HepG2 (cell line): ENCODE measurements around the gene BEST2. TPM values are rescaled to one million over a fixed set of nuclear protein-coding genes. Genes with fewer than 3 reads are reported as not detected.

ENCODE experiments used
- BRCA1 ChIP-seq: sonication (generic); formaldehyde crosslinking; IDR thresholded peaks from 2 replicates; pipeline ENCODE4 v1.4.0; 2020; ENCODE audit warnings: missing genetic modification reagents
- CC2D1A ChIP-seq: sonication (generic); formaldehyde crosslinking; IDR thresholded peaks from 2 replicates; pipeline ENCODE4 v1.8.1; 2023; ENCODE audit warnings: mild to moderate bottlenecking, missing genetic modification reagents
- DMAP1 ChIP-seq: IDR thresholded peaks from 2 replicates; pipeline ENCODE4 v1.6.1; 2016
- EED ChIP-seq: sonication (generic); formaldehyde crosslinking; IDR thresholded peaks from 2 replicates; pipeline ENCODE4 v1.5.0; 2020; ENCODE audit warnings: mild to moderate bottlenecking, missing genetic modification reagents
- HMGXB4 ChIP-seq, 2 experiments: sonication (generic) in 1 of 2; formaldehyde crosslinking in 1 of 2; IDR thresholded peaks; 2 replicates each; pipeline versions ENCODE4 v1.4.0 to v1.6.1; 2018 to 2020; ENCODE audit warnings: missing genetic modification reagents in 2 of 2, borderline replicate concordance in 1 of 2, low read depth in 1 of 2, mild to moderate bottlenecking in 1 of 2, missing biosample characterization in 1 of 2
- KDM2A ChIP-seq: sonication (generic); formaldehyde crosslinking; IDR thresholded peaks from 2 replicates; pipeline ENCODE4 v1.4.0; 2020; ENCODE audit warnings: low read depth, missing genetic modification reagents, borderline replicate concordance
- MTA1 ChIP-seq: sonication (generic); formaldehyde crosslinking; IDR thresholded peaks from 2 replicates; pipeline ENCODE4 v1.4.0; 2020; ENCODE audit warnings: missing genetic modification reagents, mild to moderate bottlenecking, borderline replicate concordance
- NFRKB ChIP-seq: fragments of 450-650 bp; IDR thresholded peaks from 2 replicates; pipeline ENCODE4 v1.6.1; 2017
- THAP11 ChIP-seq: IDR thresholded peaks from 2 replicates; pipeline ENCODE4 v1.6.1; 2016; ENCODE audit warnings: missing biosample characterization, missing genetic modification reagents
- TMF1 ChIP-seq: sonication (generic); formaldehyde crosslinking; IDR thresholded peaks from 2 replicates; pipeline ENCODE4 v1.8.1; 2022; ENCODE audit warnings: low read depth, missing genetic modification reagents
- ZFX ChIP-seq: sonication (generic); formaldehyde crosslinking; IDR thresholded peaks from 2 replicates; pipeline ENCODE4 v1.4.0; 2020; ENCODE audit warnings: mild to moderate bottlenecking, low read depth, missing genetic modification reagents, moderate library complexity
- ZMYM4 ChIP-seq: sonication (generic); formaldehyde crosslinking; IDR thresholded peaks from 2 replicates; pipeline ENCODE4 v1.8.1; 2023; ENCODE audit warnings: mild to moderate bottlenecking, missing genetic modification reagents
- ZNF101 ChIP-seq: sonication (generic); formaldehyde crosslinking; IDR thresholded peaks from 2 replicates; pipeline ENCODE4 v1.4.0; 2020; ENCODE audit warnings: mild to moderate bottlenecking, low read depth, missing genetic modification reagents, borderline replicate concordance
- ZNF33B ChIP-seq: sonication (generic); formaldehyde crosslinking; IDR thresholded peaks from 2 replicates; pipeline ENCODE4 v1.5.1; 2020; ENCODE audit warnings: mild to moderate bottlenecking, missing genetic modification reagents
- ZNF382 ChIP-seq: sonication (generic); formaldehyde crosslinking; IDR thresholded peaks from 2 replicates; pipeline ENCODE4 v1.5.0; 2020; ENCODE audit warnings: missing genetic modification reagents, mild to moderate bottlenecking, borderline replicate concordance
- ZNF383 ChIP-seq: sonication (generic); formaldehyde crosslinking; IDR thresholded peaks from 2 replicates; pipeline ENCODE4 v1.4.0; 2020; ENCODE audit warnings: missing genetic modification reagents, mild to moderate bottlenecking, borderline replicate concordance
- ZNF556 ChIP-seq: sonication (generic); formaldehyde crosslinking; IDR thresholded peaks from 2 replicates; pipeline ENCODE4 v1.4.0; 2020; ENCODE audit warnings: mild to moderate bottlenecking, missing genetic modification reagents, borderline replicate concordance
- ZNF713 ChIP-seq: sonication (generic); formaldehyde crosslinking; IDR thresholded peaks from 2 replicates; pipeline ENCODE4 v1.4.0; 2020; ENCODE audit warnings: mild to moderate bottlenecking, missing genetic modification reagents
- ZNF784 ChIP-seq: sonication (generic); formaldehyde crosslinking; IDR thresholded peaks from 2 replicates; pipeline ENCODE4 v1.5.1; 2020; ENCODE audit warnings: missing genetic modification reagents, mild to moderate bottlenecking, borderline replicate concordance
- polyA plus RNA-seq, 8 experiments: library from polyadenylated mRNA; depleted of rRNA in 3 of 8; stranded (reverse) in 7 of 8; unstranded in 1 of 8; fragments of >200 nt; fragmentation: Illumina TruSeq in 4 of 8; extraction: Trizol in 4 of 8; gene quantifications; 2 replicates each; pipeline versions ENCODE4 v1.2.1 to v1.2.3, GENCODE V29; 2011 to 2016; ENCODE audit warnings: low read depth in 4 of 8, missing spikeins in 1 of 8, mixed read lengths in 1 of 8; ENCODE audit not compliant: insufficient read depth in 1 of 8
- total RNA-seq, 5 experiments: library from RNA; depleted of rRNA; stranded (reverse); fragments of >200 nt; fragmentation: Illumina TruSeq; extraction: Trizol; gene quantifications; 2 replicates each; pipeline ENCODE4 v1.2.3, GENCODE V29; 2016; ENCODE audit warnings: low read depth in 1 of 5
- TF ChIP-seq, protein P1 (sequence below): sonication (generic); formaldehyde crosslinking; IDR thresholded peaks from 2 replicates; pipeline ENCODE4 v1.5.1; 2020; ENCODE audit warnings: missing genetic modification reagents, mild to moderate bottlenecking, borderline replicate concordance
- TF ChIP-seq, protein P2 (sequence below): sonication (generic); formaldehyde crosslinking; IDR thresholded peaks from 2 replicates; pipeline ENCODE4 v1.9.0; 2021; ENCODE audit warnings: missing genetic modification reagents, borderline replicate concordance

The BEST2 gene
- total and polyA plus RNA-seq, 2 of the 13 experiments (the other 11 are each of a cell fraction or from before 2014, with no cell fraction given), result not detected

DNA sequence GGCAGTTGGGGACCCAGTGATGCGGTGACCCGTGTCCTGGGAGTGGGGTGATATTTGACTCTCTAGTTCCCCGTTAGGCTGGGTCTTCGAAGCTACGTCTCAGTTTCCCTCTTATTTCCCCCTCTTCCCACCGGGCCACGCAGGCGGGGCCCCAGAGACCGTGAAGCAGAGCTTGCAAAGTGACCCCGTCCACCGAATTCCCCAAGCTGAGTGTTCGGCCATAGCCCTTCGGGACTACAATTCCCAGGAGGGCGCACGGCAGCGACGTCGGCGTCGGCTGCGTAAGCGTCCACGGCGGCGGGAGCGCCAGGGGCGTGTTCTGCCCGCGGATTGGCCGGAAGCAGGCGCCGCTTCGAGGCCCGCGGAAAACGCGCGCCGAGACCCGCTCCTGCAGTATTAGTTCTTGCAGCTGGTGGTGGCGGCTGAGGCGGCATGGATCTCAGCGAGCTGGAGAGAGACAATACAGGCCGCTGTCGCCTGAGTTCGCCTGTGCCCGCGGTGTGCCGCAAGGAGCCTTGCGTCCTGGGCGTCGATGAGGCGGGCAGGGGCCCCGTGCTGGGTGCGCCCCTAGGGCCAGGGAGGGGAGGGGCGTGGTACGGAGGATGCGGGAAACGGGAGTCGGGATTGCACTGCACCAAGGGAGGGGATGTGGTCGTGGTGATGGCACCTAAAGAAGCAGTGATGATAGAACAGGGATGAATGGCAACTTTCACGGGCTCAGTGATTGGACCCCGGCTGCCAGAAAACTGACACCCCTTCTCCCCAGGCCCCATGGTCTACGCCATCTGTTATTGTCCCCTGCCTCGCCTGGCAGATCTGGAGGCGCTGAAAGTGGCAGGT is 54.9 kb downstream of the BEST2 start, which contains the start of gene RNASEH2A (continued):
- TF ChIP-seq, protein P1, sequence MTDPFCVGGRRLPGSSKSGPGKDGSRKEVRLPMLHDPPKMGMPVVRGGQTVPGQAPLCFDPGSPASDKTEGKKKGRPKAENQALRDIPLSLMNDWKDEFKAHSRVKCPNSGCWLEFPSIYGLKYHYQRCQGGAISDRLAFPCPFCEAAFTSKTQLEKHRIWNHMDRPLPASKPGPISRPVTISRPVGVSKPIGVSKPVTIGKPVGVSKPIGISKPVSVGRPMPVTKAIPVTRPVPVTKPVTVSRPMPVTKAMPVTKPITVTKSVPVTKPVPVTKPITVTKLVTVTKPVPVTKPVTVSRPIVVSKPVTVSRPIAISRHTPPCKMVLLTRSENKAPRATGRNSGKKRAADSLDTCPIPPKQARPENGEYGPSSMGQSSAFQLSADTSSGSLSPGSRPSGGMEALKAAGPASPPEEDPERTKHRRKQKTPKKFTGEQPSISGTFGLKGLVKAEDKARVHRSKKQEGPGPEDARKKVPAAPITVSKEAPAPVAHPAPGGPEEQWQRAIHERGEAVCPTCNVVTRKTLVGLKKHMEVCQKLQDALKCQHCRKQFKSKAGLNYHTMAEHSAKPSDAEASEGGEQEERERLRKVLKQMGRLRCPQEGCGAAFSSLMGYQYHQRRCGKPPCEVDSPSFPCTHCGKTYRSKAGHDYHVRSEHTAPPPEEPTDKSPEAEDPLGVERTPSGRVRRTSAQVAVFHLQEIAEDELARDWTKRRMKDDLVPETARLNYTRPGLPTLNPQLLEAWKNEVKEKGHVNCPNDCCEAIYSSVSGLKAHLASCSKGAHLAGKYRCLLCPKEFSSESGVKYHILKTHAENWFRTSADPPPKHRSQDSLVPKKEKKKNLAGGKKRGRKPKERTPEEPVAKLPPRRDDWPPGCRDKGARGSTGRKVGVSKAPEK (CRISPR knock-in tag), result peak; percentile 53; the same call in 1 of the 2 replicates
- TF ChIP-seq, protein P2, sequence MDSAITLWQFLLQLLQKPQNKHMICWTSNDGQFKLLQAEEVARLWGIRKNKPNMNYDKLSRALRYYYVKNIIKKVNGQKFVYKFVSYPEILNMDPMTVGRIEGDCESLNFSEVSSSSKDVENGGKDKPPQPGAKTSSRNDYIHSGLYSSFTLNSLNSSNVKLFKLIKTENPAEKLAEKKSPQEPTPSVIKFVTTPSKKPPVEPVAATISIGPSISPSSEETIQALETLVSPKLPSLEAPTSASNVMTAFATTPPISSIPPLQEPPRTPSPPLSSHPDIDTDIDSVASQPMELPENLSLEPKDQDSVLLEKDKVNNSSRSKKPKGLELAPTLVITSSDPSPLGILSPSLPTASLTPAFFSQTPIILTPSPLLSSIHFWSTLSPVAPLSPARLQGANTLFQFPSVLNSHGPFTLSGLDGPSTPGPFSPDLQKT (CRISPR knock-in tag), result peak; percentile 64; the same call in 1 of the 2 replicates
- TF ChIP-seq THAP11 (CRISPR knock-in tag) (peak; percentile 100), ZNF101 (CRISPR knock-in tag) (0 out of 2 replicates have a peak, but pooled peaks have one; percentile 68), MTA1 (CRISPR knock-in tag) (0 out of 2 replicates have a peak, but pooled peaks have one; percentile 39), ZNF382 (CRISPR knock-in tag) (no peak), KDM2A (CRISPR knock-in tag) (peak; percentile 81), BRCA1 (CRISPR knock-in tag) (0 out of 2 replicates have a peak, but pooled peaks have one; percentile 76), HMGXB4 (CRISPR knock-in tag; IDR thresholded peaks at IDR 0.05; ENCODE audit: borderline replicate concordance in 1 of 2, low read depth in 1 of 2) (peak; percentile 80 to 86), ZNF556 (CRISPR knock-in tag) (peak; percentile 60; the same call in 1 of the 2 replicates), ZNF33B (CRISPR knock-in tag) (peak; percentile 80; the same call in 1 of the 2 replicates), ZMYM4 (CRISPR knock-in tag) (peak; percentile 27; the same call in 1 of the 2 replicates), ZNF383 (CRISPR knock-in tag) (no peak), ZNF784 (peak; percentile 97), EED (CRISPR knock-in tag) (0 out of 2 replicates have a peak, but pooled peaks have one; percentile 54), CC2D1A (no peak), ZFX (peak; percentile 94), DMAP1 (peak; percentile 74), NFRKB (no peak), ZNF713 (CRISPR knock-in tag) (no peak; the same call in 1 of the 2 replicates), TMF1 (CRISPR knock-in tag) (0 out of 2 replicates have a peak, but pooled peaks have one; percentile 17)
